HEK293T (cell line): Measurements from ENCODE around the gene NUP58.

Experiments
- BHLHE40 ChIP-seq: fragments of 450-650 bp; IDR thresholded peaks from 2 replicates; pipeline ENCODE4 v1.6.1; 2016; ENCODE audit warnings: mild to moderate bottlenecking, moderate library complexity, borderline replicate concordance
- SP1 ChIP-seq: fragments of 450-650 bp; IDR thresholded peaks from 2 replicates; pipeline ENCODE4 v1.6.1; 2017

DNA sequence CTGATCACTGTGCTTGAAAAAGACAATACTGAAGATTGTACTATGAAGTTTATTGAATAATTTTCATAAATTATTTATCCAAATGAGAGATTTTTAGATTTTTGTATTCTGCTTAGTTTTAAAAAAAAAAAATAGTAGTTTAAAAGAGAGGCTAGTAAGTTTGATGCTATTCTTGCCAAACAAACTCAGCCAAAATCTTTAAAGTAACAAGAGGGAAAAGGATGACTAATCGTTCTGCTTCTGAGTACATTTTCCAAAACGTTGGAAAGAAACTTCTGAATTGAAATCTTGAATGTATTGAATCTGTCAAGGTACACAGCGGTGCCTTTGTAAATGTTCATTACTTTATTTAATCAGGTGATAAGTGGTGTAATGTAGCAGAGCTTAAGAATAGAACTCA is 34.4 kb downstream of the NUP58 start:
- TF ChIP-seq BHLHE40 = no peak
- TF ChIP-seq SP1 = no peak
